HCT116 (cell line): ENCODE results near the gene ERAL1.

Experiments
- ELF1 ChIP-seq: IDR thresholded peaks from 2 replicates; pipeline ENCODE4 v1.6.1; 2012; ENCODE audit warnings: low read depth, borderline replicate concordance
- EZH2phosphoT487 ChIP-seq: fragments of 200-600 bp; IDR thresholded peaks from 2 replicates; pipeline ENCODE4 v1.6.1; 2018; ENCODE audit warnings: antibody characterized with exemption, borderline replicate concordance
- RAD21 ChIP-seq: IDR thresholded peaks from 2 replicates; pipeline ENCODE4 v1.6.1; 2012; ENCODE audit warnings: low read depth, mild to moderate bottlenecking

GRCh38 chr17:28891201-28891600, 36.4 kb downstream of the ERAL1 start:
- TF ChIP-seq ELF1: no peak
- no peak for TF ChIP-seq EZH2phosphoT487
- no peak for TF ChIP-seq RAD21
